PC-9 (cell line): ENCODE measurements around the gene SCARB1. TPM values are rescaled to one million over a fixed set of nuclear protein-coding genes. Genes with fewer than 3 reads are reported as not detected.

Experiments
- BruUV-seq: library from RNA; stranded (reverse); fragments of 400-500 nt; replicated peaks from 2 replicates; lab custom pipeline; 2021; lab: Mats Ljungman, UMichigan
- CTCF ChIA-PET: fragments of 300-600 bp; sonication (Branson Sonifier 250); formaldehyde crosslinking; loops from one replicate; lab custom pipeline; 2022; ENCODE audit warnings: antibody characterized with exemption; lab: Charles Lee
- POLR2A ChIA-PET: fragments of 300-600 bp; sonication (Branson Sonifier 250); formaldehyde crosslinking; loops from one replicate; lab custom pipeline; 2022; ENCODE audit warnings: antibody characterized with exemption; ENCODE audit not compliant: unreplicated experiment; lab: Charles Lee
- DNase-seq, 2 experiments: peaks; one replicate each; pipeline versions ENCODE4 v3.0.0 to v3.0.0-alpha.2; 2015 to 2022; ENCODE audit warnings: mixed read lengths in 1 of 2
- H2AFZ ChIP-seq: fragments of 200-600 bp; sonication (generic); 2 replicates; pipeline ENCODE4 v1.8.1; 2017; ENCODE audit warnings: antibody characterized with exemption
- H3F3A ChIP-seq: fragments of 200-600 bp; sonication (generic); 2 replicates; pipeline ENCODE4 v1.8.1; 2017; ENCODE audit warnings: antibody characterized with exemption, mild to moderate bottlenecking, low read depth; ENCODE audit not compliant: insufficient read depth
- H3K27ac ChIP-seq: fragments of 200-600 bp; sonication (generic); 2 replicates; pipeline ENCODE4 v1.6.1; 2016; ENCODE audit warnings: mixed run types
- H3K27me3 ChIP-seq: fragments of 200-600 bp; sonication (generic); 2 replicates; pipeline ENCODE4 v1.6.1; 2016; ENCODE audit warnings: low read depth, mixed run types; ENCODE audit not compliant: insufficient read depth
- H3K36me3 ChIP-seq: fragments of 200-600 bp; sonication (generic); 2 replicates; pipeline ENCODE4 v1.6.1; 2016; ENCODE audit warnings: low read depth, mixed run types
- H3K4me1 ChIP-seq: fragments of 200-600 bp; sonication (generic); replicated peaks from 2 replicates; pipeline ENCODE4 v1.6.1; 2016; ENCODE audit warnings: mixed run types; ENCODE audit not compliant: insufficient read depth
- H3K4me2 ChIP-seq: fragments of 200-600 bp; sonication (generic); 2 replicates; pipeline ENCODE4 v1.6.1; 2017; ENCODE audit warnings: mixed run types
- H3K4me3 ChIP-seq: fragments of 200-600 bp; sonication (generic); 2 replicates; pipeline ENCODE4 v1.6.1; 2016; ENCODE audit warnings: mixed run types
- H3K79me2 ChIP-seq: fragments of 200-600 bp; sonication (generic); 2 replicates; pipeline ENCODE4 v1.6.1; 2017; ENCODE audit warnings: low read depth, mixed run types
- H3K9me2 ChIP-seq: fragments of 200-600 bp; sonication (generic); 2 replicates; pipeline ENCODE4 v1.8.1; 2017; ENCODE audit warnings: mild to moderate bottlenecking; ENCODE audit not compliant: insufficient read depth
- H3K9me3 ChIP-seq: fragments of 200-600 bp; sonication (generic); 2 replicates; pipeline ENCODE4 v1.8.1; 2016; ENCODE audit warnings: low read depth; ENCODE audit not compliant: insufficient read depth
- H4K20me1 ChIP-seq: fragments of 200-600 bp; sonication (generic); 2 replicates; pipeline ENCODE4 v1.8.1; 2017; ENCODE audit not compliant: insufficient read depth
- EZH2 ChIP-seq: fragments of 200-600 bp; sonication (generic); IDR thresholded peaks from 2 replicates; pipeline ENCODE4 v1.8.0; 2017; ENCODE audit warnings: antibody characterized with exemption, low read depth
- intact Hi-C: fragments of 100-400 bp; cut with micrococcal nuclease; formaldehyde crosslinking; loops from one replicate; pipeline ENCODE4 v1.10.0; 2022; ENCODE audit not compliant: unreplicated experiment
- total RNA-seq: library from RNA; stranded (reverse); gene quantifications from 2 replicates; pipeline ENCODE4 v1.2.3, GENCODE V29; 2021
- TF ChIP-seq, protein P1 (sequence below): fragments of 200-600 bp; sonication (generic); conservative IDR thresholded peaks from 2 replicates; pipeline ENCODE4 v1.6.1; 2017; ENCODE audit warnings: mixed run types, antibody characterized with exemption, mild to moderate bottlenecking, moderate library complexity

Gene SCARB1
- total RNA-seq, 1 experiment from 2014 or later, result 49.6 TPM

DNA sequence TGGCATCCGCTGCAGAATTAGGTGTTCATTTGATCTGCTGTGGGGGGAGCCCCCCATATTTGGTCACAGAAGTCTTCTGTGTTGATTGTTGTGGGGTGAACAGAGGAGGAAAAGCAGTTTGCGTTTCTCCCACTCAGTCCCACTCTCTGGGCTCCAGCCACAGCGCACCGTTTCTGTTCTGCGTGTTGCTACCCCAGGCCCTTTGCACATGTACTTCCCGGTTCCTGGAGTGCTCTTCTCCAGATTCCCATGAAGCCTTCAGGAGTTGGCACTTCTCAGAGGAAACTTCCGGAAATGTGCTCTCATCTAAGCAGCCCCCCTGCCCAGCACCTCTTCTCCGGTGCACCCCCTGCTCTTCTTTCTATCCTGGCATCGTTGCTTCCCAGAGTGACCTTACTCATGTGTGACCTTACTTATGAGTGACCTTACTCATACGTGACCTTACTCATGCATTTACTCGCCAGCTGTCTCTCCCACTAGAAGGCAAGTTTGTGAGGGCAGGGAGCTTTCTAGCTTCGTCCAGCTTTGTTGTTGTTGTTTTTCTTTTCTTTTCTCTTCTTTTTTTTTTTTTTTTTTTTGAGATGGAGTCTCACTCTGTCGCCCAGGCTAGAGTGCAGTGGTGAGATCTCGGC lies 93.7 kb downstream of the SCARB1 start:
- POLR2A ChIA-PET, result no interaction called here
- TF ChIP-seq EZH2, result no peak
- TF ChIP-seq, protein P1, sequence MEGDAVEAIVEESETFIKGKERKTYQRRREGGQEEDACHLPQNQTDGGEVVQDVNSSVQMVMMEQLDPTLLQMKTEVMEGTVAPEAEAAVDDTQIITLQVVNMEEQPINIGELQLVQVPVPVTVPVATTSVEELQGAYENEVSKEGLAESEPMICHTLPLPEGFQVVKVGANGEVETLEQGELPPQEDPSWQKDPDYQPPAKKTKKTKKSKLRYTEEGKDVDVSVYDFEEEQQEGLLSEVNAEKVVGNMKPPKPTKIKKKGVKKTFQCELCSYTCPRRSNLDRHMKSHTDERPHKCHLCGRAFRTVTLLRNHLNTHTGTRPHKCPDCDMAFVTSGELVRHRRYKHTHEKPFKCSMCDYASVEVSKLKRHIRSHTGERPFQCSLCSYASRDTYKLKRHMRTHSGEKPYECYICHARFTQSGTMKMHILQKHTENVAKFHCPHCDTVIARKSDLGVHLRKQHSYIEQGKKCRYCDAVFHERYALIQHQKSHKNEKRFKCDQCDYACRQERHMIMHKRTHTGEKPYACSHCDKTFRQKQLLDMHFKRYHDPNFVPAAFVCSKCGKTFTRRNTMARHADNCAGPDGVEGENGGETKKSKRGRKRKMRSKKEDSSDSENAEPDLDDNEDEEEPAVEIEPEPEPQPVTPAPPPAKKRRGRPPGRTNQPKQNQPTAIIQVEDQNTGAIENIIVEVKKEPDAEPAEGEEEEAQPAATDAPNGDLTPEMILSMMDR, result no peak
- peaks cover 25% of the 10 kb centered on the region for H3K4me1 ChIP-seq
- H3K9me3 ChIP-seq, result peaks cover 3% of the 10 kb centered on the region; the same call in 1 of the 2 replicates
- no peak for DNase-seq
- H3K27ac ChIP-seq, result no peak overlapping the region
- H3K36me3 ChIP-seq, result no peaks in the 10 kb centered on the region
- CTCF ChIA-PET, result interaction anchor here (0.6 to 0.7 kb wide), 3 partner anchors 126 to 602 kb away, joined by 3 to 11 read pairs (median 4); no protein-coding TSS in a partner anchor
- H4K20me1 ChIP-seq, result no peaks in the 10 kb centered on the region
- no peak overlapping the region for H2AFZ ChIP-seq
- intact Hi-C loops, result loop anchor here (5.0 to 10.0 kb wide), 5 partner anchors 88 to 965 kb away; no protein-coding TSS in a partner anchor
- BruUV-seq, result no TSS peak
- H3F3A ChIP-seq, result peaks cover 6% of the 10 kb centered on the region; the same call in 1 of the 2 replicates
- H3K4me3 ChIP-seq, result no peak overlapping the region
- H3K4me2 ChIP-seq, result no peak overlapping the region
- H3K27me3 ChIP-seq, result no peaks in the 10 kb centered on the region
- no peaks in the 10 kb centered on the region for H3K79me2 ChIP-seq
- no peaks in the 10 kb centered on the region for H3K9me2 ChIP-seq

DNA sequence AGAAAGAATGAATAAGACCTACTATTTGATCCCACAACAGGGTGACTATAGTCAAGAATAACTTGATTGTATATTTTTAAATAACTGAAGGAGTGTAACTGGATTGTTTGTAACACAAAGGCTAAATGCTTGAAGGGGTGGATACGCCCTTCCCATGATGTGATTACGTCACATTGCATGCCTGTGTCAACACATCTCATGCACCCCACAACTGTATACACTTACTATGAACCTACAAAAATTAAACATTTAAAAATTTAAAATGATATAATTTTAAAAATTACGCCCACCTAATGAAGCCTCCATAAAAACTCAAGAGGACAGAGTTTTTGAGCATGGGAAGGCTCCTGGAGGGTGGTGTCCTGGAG lies 94.5 kb downstream of the SCARB1 start:
- peaks cover 6% of the 10 kb centered on the region; the same call in 1 of the 2 replicates for H3F3A ChIP-seq
- TF ChIP-seq EZH2, result no peak
- TF ChIP-seq, protein P1, result no peak
- no peak for DNase-seq
- H3K4me1 ChIP-seq, result peaks cover 25% of the 10 kb centered on the region
- ChIA-PET CTCF (interaction anchor here (0.6 to 0.7 kb wide), 2 partner anchors 127 to 601 kb away, joined by 3 to 11 read pairs; no protein-coding TSS in a partner anchor), POLR2A (no interaction called here)
- no peaks in the 10 kb centered on the region for H3K9me2 ChIP-seq
- H3K27me3 ChIP-seq, result no peaks in the 10 kb centered on the region
- H3K4me3 ChIP-seq, result no peak overlapping the region
- H4K20me1 ChIP-seq, result no peaks in the 10 kb centered on the region
- no TSS peak for BruUV-seq
- H2AFZ ChIP-seq, result no peak overlapping the region
- H3K36me3 ChIP-seq, result 0 out of 2 replicates have a peak, but pooled peaks cover 3% of the 10 kb centered on the region
- H3K27ac ChIP-seq, result no peak overlapping the region
- no peak overlapping the region for H3K4me2 ChIP-seq
- peaks cover 12% of the 10 kb centered on the region; the same call in 1 of the 2 replicates for H3K9me3 ChIP-seq
- intact Hi-C loops, result loop anchor here (5.0 kb wide), 4 partner anchors 87 to 382 kb away; no protein-coding TSS in a partner anchor
- H3K79me2 ChIP-seq, result no peaks in the 10 kb centered on the region

- H3F3A ChIP-seq, result peaks cover 6% of the 10 kb centered on the region; the same call in 1 of the 2 replicates
- H3K4me3 ChIP-seq, result no peak overlapping the region
- TF ChIP-seq, protein P1, result no peak
- no peak for TF ChIP-seq EZH2
- no peak for DNase-seq
- no peaks in the 10 kb centered on the region for H4K20me1 ChIP-seq
- no peak overlapping the region for H3K27ac ChIP-seq
- ChIA-PET POLR2A (no interaction called here), CTCF (no interaction called here)
- no peak overlapping the region for H3K4me2 ChIP-seq
- peaks cover 25% of the 10 kb centered on the region for H3K4me1 ChIP-seq
- no peaks in the 10 kb centered on the region for H3K9me2 ChIP-seq
- intact Hi-C loops, result loop anchor here (5.0 kb wide), 4 partner anchors 86 to 381 kb away; no protein-coding TSS in a partner anchor
- H3K27me3 ChIP-seq, result no peaks in the 10 kb centered on the region
- H2AFZ ChIP-seq, result no peak overlapping the region
- H3K79me2 ChIP-seq, result no peaks in the 10 kb centered on the region
- H3K36me3 ChIP-seq, result 0 out of 2 replicates have a peak, but pooled peaks cover 3% of the 10 kb centered on the region
- H3K9me3 ChIP-seq, result peaks cover 12% of the 10 kb centered on the region; the same call in 1 of the 2 replicates
- no TSS peak for BruUV-seq
Observed at GRCh38 chr12:124768452-124769162, 95.1 kb downstream of the SCARB1 start.
